Stimulated activated CD4-positive, alpha-beta T cell treated with anti-CD3 and anti-CD28 coated beads, Interleukin-12 subunit alpha, Interleukin-12 subunit beta, amount 100 ng/mL, for 24 hours (primary cell): Measurements from ENCODE around the gene GNB1.
"Not testable (repeated sequence)": the region's sequence is repeated elsewhere in the genome, so short reads cannot be mapped to it uniquely, and the experiment has no call there.

Experiments
- DNase-seq, 2 experiments: peaks; one replicate each; pipeline ENCODE4 v3.0.0-alpha.2; 2020; ENCODE audit warnings: low read depth in 2 of 2

The GNB1 gene

DNA sequence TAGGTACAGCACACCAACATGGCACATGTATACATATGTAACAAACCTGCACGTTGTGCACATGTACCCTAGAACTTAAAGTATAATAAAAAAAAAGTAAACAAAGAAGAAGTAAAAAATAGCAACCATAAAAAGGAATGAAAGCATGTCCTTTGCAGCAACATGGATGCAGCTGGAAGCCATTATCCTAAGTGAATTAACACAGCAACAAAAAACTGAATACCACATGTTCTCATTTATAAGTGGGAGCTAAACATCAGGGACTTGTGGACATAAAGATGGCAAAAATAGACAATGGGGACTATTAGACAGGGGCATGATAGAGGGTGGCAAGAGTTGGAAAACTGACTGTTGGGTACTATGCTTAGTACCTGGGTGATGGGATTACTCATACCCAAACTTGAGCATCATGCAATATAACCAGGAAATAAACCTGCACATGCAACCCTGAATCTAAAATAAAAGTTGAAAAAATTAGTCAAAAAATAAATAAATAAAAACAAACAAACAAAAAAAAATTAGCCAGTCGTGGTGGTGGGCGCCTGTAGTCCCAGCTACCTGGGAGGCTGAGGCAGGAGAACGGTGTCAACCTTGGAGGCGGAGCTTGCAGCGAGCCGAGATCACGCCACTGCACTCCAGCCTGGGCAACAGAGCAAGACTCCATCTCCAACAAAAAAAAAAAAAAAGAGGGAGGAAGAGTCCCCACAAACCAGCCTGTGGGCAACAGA lies 30.8 kb downstream of the GNB1 start:
- DNase-seq = not testable (repeated sequence)

GRCh38 chr1:1858382-1859086 lies 32.4 kb downstream of the GNB1 start:
- DNase-seq = no peak

GRCh38 chr1:1857096-1857703 lies 33.7 kb downstream of the GNB1 start:
- DNase-seq = no peak

GRCh38 chr1:1856161-1856560 lies 34.7 kb downstream of the GNB1 start:
- not testable (repeated sequence) for DNase-seq

- DNase-seq = no peak
These were observed 37.2 kb downstream of the GNB1 start for GRCh38 chr1:1853593-1854257.

- DNase-seq = no peak
These were observed 38.1 kb downstream of the GNB1 start for GRCh38 chr1:1852619-1853414.

DNA sequence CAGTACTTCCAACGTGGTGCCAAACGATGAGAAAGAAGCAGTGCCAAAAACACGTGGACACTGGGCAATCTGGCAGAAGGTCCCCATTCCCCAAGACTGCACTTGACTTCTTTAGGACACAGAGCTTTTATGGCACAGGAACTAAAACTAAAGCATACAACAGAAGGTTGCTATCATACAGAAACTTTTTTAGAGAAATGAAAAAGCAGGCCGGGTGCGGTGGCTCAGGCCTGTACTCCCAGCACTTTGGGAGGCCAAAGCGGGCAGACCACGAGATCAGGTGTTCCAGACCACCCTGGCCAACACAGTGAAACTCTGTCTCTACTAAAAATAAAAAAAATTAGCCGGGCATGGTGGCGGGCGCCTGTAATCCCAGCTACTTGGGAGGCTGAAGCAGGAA lies 43.0 kb downstream of the GNB1 start:
- no peak for DNase-seq

GRCh38 chr1:1847061-1847850 lies 43.6 kb downstream of the GNB1 start:
- DNase-seq = no peak

DNA sequence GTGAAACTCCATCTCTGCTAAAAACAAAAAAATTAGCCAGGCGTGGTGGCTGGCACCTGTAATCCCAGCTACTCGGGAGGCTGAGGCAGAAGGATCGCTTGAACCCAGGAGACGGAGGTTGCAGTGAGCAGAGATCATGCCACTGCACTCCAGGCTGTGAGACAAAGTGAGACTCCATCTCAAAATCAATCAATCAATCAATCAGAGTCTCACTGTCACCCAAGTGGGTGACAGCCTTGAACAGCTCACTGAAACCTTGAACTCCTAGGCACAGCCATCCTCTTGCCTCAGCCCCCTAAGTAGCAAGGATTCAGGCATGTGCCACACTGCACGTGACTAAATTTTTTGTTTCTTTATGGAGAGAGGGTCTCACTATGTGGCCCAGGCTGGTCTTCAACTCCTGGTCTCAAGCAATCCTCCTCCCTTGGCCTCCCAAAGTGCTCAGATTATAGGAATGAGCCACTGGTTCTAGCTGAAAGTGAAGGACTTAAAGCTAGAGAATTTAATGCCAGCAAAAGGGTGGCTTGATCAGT lies 44.4 kb downstream of the GNB1 start:
- DNase-seq = no peak

DNA sequence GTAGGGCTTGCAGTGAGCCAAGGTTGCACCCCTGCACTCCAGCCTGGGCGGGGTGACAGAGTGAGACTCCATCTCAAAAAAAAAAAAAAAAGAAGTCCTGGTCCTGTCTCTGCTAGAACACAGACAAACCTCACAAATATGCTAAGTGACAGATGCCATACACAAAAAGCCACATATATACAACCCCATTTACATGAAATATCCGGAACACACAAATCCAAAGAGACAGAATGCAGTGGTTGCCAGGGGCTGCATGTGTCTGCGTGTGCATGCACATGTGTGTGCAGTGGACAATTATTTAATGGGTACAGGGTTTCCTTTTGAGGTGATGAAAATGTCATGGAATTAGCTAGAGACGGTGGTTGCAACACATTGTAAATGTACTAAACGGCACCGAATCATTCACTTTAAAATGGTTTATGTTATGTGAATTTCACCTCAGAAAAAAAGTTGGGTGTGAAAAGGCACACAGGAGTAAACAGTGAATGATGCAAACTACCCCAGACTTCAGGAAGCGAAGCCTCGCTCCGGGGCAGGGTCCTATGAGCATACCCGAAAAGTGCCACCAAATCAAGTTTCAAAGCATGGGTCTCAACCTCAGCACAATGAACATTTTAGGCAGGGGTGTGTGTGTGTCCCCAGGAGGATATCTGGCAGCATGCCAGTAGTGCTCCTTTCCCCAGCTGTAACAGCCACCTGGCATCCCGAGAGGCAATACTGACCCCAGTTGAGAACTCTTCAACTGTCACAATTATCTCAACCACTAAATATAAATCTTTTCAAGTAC lies 48.3 kb downstream of the GNB1 start:
- DNase-seq = no peak

DNA sequence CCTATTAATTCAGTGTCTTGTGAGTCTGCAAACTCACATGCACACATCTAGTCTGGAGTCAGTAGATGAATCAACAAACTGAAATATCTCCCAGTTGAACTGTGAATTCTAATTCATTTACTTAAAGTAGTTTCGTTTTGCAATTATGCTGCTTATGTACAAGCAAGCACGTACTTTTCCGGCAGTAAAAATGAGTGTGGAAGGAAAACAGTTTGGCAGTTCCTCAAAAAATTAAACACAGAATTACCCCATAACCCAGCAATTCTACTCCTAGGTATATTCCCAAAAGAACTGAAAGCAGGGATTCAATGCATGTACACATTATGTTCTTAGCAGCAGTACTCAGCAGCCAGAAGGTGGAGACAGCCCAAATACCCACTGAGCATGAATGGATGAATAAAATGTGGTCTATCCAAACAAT lies 49.3 kb downstream of the GNB1 start:
- no peak for DNase-seq

DNA sequence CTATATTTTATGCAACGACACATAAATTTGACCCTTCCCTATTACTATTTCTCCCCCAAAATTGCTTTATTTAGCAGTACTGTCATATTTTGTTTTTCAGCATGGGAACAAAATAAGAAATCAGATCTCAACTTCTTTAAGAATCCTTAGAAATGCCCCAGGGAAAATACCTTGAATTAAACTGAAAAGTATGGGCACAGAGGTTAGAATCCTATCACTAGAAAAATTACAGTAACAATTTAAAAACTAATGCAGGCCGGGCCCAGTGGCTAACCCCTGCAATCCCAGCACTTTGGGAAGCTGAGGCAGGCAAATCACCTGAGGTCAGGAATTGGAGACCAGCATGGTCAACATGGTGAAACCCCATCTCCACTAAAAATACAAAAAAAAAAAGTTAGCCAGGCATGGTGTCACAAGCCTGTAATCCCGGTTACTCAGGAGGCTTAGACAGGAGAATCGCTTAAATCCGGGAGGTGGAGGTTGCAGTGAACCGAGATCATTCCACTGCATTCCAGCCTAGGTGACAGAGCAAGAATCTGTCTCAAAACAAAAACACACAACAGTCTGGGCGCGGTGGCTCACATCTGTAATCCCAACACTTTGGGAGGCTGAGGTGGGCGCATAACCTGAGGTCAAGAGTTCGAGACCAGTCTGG lies 51.4 kb downstream of the GNB1 start:
- DNase-seq = no peak

DNA sequence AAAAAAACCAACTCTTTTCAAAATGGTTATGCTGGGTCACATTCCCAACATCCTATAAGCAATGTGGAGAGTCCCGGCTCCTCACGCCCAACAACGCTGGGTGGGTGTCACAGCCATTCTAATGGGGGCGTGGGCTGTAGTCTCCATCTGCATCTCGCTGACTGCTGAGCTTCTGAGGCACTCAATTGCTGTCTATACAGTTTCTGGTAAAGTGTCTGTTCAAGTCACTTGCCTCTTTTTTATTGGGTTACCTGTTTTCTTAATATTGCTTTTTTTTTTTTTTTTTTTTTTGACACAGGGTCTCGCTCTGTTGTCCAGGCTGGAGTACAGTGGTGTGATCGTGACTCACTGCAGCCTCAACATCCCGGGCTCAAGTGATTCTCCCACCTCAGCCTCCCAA lies 54.8 kb downstream of the GNB1 start:
- no peak for DNase-seq

- DNase-seq = no peak
These were observed 55.3 kb downstream of the GNB1 start for GRCh38 chr1:1835546-1835945.

GRCh38 chr1:1833916-1834325 lies 57.0 kb downstream of the GNB1 start:
- DNase-seq = no peak

GRCh38 chr1:1833456-1833855 lies 57.4 kb downstream of the GNB1 start:
- DNase-seq = no peak

- no peak for DNase-seq
These were observed 58.1 kb downstream of the GNB1 start for GRCh38 chr1:1832820-1833219.

DNA sequence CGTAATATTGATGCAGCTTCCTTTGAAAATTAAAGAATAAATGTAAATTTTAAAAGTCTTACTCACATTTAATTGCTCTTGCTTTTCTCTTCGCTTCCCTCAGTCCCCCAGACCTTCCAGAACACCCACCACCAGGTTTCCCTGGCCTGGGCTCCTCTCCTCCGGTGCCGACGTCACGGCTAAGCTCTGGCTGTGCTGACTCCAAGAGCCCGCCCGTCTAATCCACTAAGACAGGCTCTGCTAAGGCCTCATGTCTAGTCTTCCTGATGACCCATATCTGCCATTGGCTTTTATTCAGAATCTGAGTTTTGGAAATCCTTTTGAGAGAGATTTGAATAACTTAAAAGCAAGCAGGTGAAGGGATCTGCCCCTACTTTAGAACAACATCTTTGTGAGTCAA lies 58.7 kb downstream of the GNB1 start:
- DNase-seq = no peak
